Bronchial epithelial cell (primary cell): Measurements from ENCODE around the gene SMURF2. TPM values are rescaled to one million over a fixed set of nuclear protein-coding genes. Genes with fewer than 3 reads are reported as not detected.

Source experiments
- DNase-seq: peaks from one replicate; pipeline ENCODE4 v3.0.0-alpha.2; 2010; ENCODE audit warnings: low read depth
- FAIRE-seq: peaks from 2 replicates; lab custom pipeline; 2011; peaks lifted over from hg19 to GRCh38; lab: Jason Lieb, UNC
- H3K27me3 ChIP-seq: 2 replicates; pipeline ENCODE4 v1.5.1; 2011; ENCODE audit warnings: low read length; ENCODE audit not compliant: control insufficient read depth, insufficient read depth
- H3K36me3 ChIP-seq: 2 replicates; pipeline ENCODE4 v1.5.1; 2011; ENCODE audit warnings: low read length; ENCODE audit not compliant: control insufficient read depth, insufficient read depth
- H3K4me3 ChIP-seq: 2 replicates; pipeline ENCODE4 v1.5.1; 2011; ENCODE audit warnings: mild to moderate bottlenecking, low read depth, low read length, control low read depth
- CTCF ChIP-seq: IDR thresholded peaks from 2 replicates; pipeline ENCODE4 v1.5.1; 2011; ENCODE audit warnings: mild to moderate bottlenecking, moderate library complexity, low read length, control low read depth, inconsistent platforms; ENCODE audit not compliant: insufficient read depth, severe bottlenecking
- total RNA-seq: library from RNA; depleted of rRNA; stranded (reverse); fragments of >200 nt; gene quantifications from 2 replicates; pipeline ENCODE4 v1.2.1, GENCODE V29; 2014

The SMURF2 gene
- total RNA-seq, 1 donor from 2014 or later: 52.4 TPM

GRCh38 chr17:64504769-64505339, 157.3 kb downstream of the SMURF2 start:
- Histone ChIP-seq H3K36me3 (peaks cover 33% of the 10 kb centered on the region), H3K4me3 (peak overlapping the region; percentile 61), H3K27me3 (no peaks in the 10 kb centered on the region)
- TF ChIP-seq CTCF: no peak
- DNase-seq (peak; percentile 25), FAIRE-seq (no peak)

- no peaks in the 10 kb centered on the region for H3K27me3 ChIP-seq
- DNase-seq (no peak), FAIRE-seq (no peak)
- peak overlapping the region; percentile 61 for H3K4me3 ChIP-seq
- no peak for TF ChIP-seq CTCF
- H3K36me3 ChIP-seq: peaks cover 33% of the 10 kb centered on the region
Observed at GRCh38 chr17:64503821-64504768, 158.0 kb downstream of the SMURF2 start.

GRCh38 chr17:64503341-64503740, 158.8 kb downstream of the SMURF2 start:
- H3K4me3 ChIP-seq: no peak overlapping the region
- DNase-seq: no peak
- H3K27me3 ChIP-seq: no peaks in the 10 kb centered on the region
- peaks cover 30% of the 10 kb centered on the region for H3K36me3 ChIP-seq
- no peak for TF ChIP-seq CTCF
- no peak for FAIRE-seq

- no peak for DNase-seq
- no peak for FAIRE-seq
- peaks cover 30% of the 10 kb centered on the region for H3K36me3 ChIP-seq
- TF ChIP-seq CTCF: no peak
- no peak overlapping the region for H3K4me3 ChIP-seq
- H3K27me3 ChIP-seq: no peaks in the 10 kb centered on the region
Observed at GRCh38 chr17:64502809-64503208, 159.3 kb downstream of the SMURF2 start.

GRCh38 chr17:64502021-64502420, 160.1 kb downstream of the SMURF2 start:
- DNase-seq (no peak), FAIRE-seq (no peak)
- Histone ChIP-seq H3K4me3 (no peak overlapping the region), H3K27me3 (no peaks in the 10 kb centered on the region), H3K36me3 (peaks cover 30% of the 10 kb centered on the region)
- no peak for TF ChIP-seq CTCF
